ENCODE results near the gene MC3R. TPM values are rescaled to one million over a fixed set of nuclear protein-coding genes. Genes with fewer than 3 reads are reported as not detected.

The MC3R gene
- total and polyA plus RNA-seq, 2 donors from 2014 or later: not detected

DNA sequence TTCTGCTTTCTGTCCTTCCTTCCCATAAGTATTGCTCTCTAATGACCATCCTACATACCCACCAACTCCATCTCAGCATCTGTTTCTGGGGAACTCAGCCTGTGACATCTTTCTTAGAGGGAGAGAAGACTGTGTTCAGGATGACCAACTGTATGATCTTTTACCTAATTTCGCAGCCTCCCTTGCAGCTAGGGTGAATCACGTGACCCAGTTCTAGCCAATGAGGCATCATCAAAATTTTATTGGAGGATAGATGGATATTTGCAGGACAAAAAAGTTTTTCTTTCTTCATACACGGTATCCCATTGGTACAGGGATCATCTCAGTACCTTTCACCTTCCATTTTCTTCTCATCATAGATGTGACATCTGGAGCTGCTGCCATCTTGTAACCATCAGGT, 14.4 kb upstream of the MC3R start:
- intact Hi-C loops (cut with DNase I): no loop called here
- no peaks in the 10 kb centered on the region for H3K4me1 ChIP-seq (ENCODE audit: control insufficient read depth in 2 of 3, insufficient read depth in 2 of 3, low read depth in 1 of 3, low read length in 3 of 3)
- H3K9ac ChIP-seq (ENCODE audit: low read length in 3 of 3): no peak overlapping the region
- no peak for DNase-seq
- FAIRE-seq: no peak
- H3K36me3 ChIP-seq (ENCODE audit: control insufficient read depth in 2 of 3, insufficient read depth in 3 of 3, low read length in 3 of 3): no peaks in the 10 kb centered on the region
- H3K27me3 ChIP-seq (ENCODE audit: control insufficient read depth, insufficient read depth, low read length): no peaks in the 10 kb centered on the region
- H3K9me3 ChIP-seq (ENCODE audit: control insufficient read depth in 2 of 3, insufficient read depth in 1 of 3, low read length in 3 of 3): peaks cover 0 to 21% (median 0%) of the 10 kb centered on the region in 3 donors
- H3K27ac ChIP-seq (ENCODE audit: low read depth in 2 of 2, low read length in 2 of 2): no peak overlapping the region
- TF ChIP-seq, protein P1, sequence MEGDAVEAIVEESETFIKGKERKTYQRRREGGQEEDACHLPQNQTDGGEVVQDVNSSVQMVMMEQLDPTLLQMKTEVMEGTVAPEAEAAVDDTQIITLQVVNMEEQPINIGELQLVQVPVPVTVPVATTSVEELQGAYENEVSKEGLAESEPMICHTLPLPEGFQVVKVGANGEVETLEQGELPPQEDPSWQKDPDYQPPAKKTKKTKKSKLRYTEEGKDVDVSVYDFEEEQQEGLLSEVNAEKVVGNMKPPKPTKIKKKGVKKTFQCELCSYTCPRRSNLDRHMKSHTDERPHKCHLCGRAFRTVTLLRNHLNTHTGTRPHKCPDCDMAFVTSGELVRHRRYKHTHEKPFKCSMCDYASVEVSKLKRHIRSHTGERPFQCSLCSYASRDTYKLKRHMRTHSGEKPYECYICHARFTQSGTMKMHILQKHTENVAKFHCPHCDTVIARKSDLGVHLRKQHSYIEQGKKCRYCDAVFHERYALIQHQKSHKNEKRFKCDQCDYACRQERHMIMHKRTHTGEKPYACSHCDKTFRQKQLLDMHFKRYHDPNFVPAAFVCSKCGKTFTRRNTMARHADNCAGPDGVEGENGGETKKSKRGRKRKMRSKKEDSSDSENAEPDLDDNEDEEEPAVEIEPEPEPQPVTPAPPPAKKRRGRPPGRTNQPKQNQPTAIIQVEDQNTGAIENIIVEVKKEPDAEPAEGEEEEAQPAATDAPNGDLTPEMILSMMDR (IDR thresholded peaks at IDR 0.05; ENCODE audit: borderline replicate concordance, extremely low read depth, insufficient read depth): no peak
- no peak overlapping the region for H3K4me3 ChIP-seq (ENCODE audit: low read length in 3 of 3)

DNA sequence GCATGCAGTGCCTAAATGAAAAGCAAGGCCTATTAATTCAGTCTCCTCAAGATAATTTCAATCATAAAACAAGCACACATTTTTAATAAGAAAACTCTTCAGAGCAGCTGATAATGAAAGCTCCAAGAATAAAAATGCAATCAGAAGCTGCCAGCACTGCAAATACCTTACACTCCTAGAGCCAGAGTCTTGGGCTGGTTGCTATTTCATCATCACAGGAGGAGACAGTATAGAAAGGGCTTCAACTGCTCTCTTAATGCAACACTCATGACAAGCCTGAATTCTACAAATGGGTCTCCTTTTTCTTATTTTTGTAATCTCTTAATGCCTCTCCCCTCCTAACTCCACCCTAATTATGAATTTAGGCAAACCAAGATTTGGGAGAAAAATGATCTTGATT, 11.2 kb upstream of the MC3R start:
- peaks cover 0 to 21% (median 0%) of the 10 kb centered on the region in 3 donors for H3K9me3 ChIP-seq (ENCODE audit: control insufficient read depth in 2 of 3, insufficient read depth in 1 of 3, low read length in 3 of 3)
- intact Hi-C loops (cut with DNase I): no loop called here
- TF ChIP-seq, protein P1 (IDR thresholded peaks at IDR 0.05; ENCODE audit: borderline replicate concordance, extremely low read depth, insufficient read depth): no peak

DNA sequence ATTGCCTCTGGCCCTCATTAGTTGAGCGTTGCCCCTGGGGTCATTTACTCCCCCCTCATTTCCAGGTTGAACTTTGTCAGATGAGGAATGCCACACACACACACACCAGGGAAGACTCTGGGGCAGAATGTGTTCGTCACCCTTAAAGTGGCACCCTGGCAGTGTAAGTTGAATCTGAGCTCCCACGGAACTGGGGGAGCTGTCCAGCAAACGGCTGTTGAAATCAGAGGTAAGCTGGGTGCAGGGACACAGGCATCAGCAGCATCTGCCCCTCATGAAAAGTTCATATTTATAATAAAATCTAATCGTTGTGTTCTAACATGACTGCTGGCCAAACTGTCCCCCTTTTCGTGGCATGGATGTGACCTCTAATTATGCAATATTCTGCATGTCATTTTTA, 4.3 kb upstream of the MC3R start:
- peak in 1 of 5 donors; percentile 29 for DNase-seq
- Histone ChIP-seq H3K9me3 (ENCODE audit: control insufficient read depth in 2 of 3, insufficient read depth in 1 of 3, low read length in 3 of 3) (no peaks in the 10 kb centered on the region), H3K4me1 (ENCODE audit: control insufficient read depth in 2 of 3, insufficient read depth in 2 of 3, low read depth in 1 of 3, low read length in 3 of 3) (no peaks in the 10 kb centered on the region), H3K27ac (ENCODE audit: low read depth in 2 of 2, low read length in 2 of 2) (no peak overlapping the region), H3K4me3 (ENCODE audit: low read length in 3 of 3) (no peak overlapping the region), H3K9ac (ENCODE audit: low read length in 3 of 3) (no peak overlapping the region), H3K36me3 (ENCODE audit: control insufficient read depth in 2 of 3, insufficient read depth in 3 of 3, low read length in 3 of 3) (no peaks in the 10 kb centered on the region), H3K27me3 (ENCODE audit: control insufficient read depth, insufficient read depth, low read length) (peaks cover 2% of the 10 kb centered on the region)
- FAIRE-seq: no peak
- TF ChIP-seq, protein P1 (IDR thresholded peaks at IDR 0.05; ENCODE audit: borderline replicate concordance, extremely low read depth, insufficient read depth): no peak
- intact Hi-C loops (cut with DNase I): no loop called here

More for the DNA sequence above, 11.2 kb upstream of the MC3R start:
- Histone ChIP-seq H3K9ac (ENCODE audit: low read length in 3 of 3) (no peak overlapping the region), H3K36me3 (ENCODE audit: control insufficient read depth in 2 of 3, insufficient read depth in 3 of 3, low read length in 3 of 3) (no peaks in the 10 kb centered on the region), H3K27ac (ENCODE audit: low read depth in 2 of 2, low read length in 2 of 2) (no peak overlapping the region), H3K4me3 (ENCODE audit: low read length in 3 of 3) (no peak overlapping the region), H3K4me1 (ENCODE audit: control insufficient read depth in 2 of 3, insufficient read depth in 2 of 3, low read depth in 1 of 3, low read length in 3 of 3) (no peaks in the 10 kb centered on the region), H3K27me3 (ENCODE audit: control insufficient read depth, insufficient read depth, low read length) (no peaks in the 10 kb centered on the region)
- FAIRE-seq (no peak), DNase-seq (no peak)

DNA sequence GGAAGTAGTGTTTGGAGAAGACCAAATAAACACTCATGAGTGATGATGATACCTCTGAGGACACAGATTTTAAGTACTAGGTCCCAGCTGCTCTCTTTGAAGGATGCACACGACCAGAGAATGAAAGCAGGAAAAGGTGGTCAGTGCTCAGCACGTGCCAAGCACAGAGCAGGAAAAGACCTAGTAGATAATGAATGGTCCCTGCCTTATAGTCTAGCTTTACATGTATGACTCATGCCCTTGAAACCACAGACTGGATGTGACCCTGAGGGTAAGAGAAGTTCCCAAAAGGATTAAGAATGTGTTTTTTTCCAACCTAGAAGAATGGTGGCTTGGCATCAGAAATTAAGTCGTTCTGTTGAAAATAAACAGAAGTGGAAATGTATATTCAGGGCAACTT, 2.8 kb upstream of the MC3R start:
- Histone ChIP-seq H3K36me3 (ENCODE audit: control insufficient read depth in 2 of 3, insufficient read depth in 3 of 3, low read length in 3 of 3) (no peaks in the 10 kb centered on the region), H3K27me3 (ENCODE audit: control insufficient read depth, insufficient read depth, low read length) (peaks cover 2% of the 10 kb centered on the region), H3K9me3 (ENCODE audit: control insufficient read depth in 2 of 3, insufficient read depth in 1 of 3, low read length in 3 of 3) (no peaks in the 10 kb centered on the region), H3K4me1 (ENCODE audit: control insufficient read depth in 2 of 3, insufficient read depth in 2 of 3, low read depth in 1 of 3, low read length in 3 of 3) (no peaks in the 10 kb centered on the region), H3K9ac (ENCODE audit: low read length in 3 of 3) (no peak overlapping the region), H3K4me3 (ENCODE audit: low read length in 3 of 3) (no peak overlapping the region), H3K27ac (ENCODE audit: low read depth in 2 of 2, low read length in 2 of 2) (no peak overlapping the region)
- TF ChIP-seq, protein P1 (IDR thresholded peaks at IDR 0.05; ENCODE audit: borderline replicate concordance, extremely low read depth, insufficient read depth): no peak
- FAIRE-seq: no peak
- no peak for DNase-seq
- intact Hi-C loops (cut with DNase I): no loop called here

Measured in kidney (tissue), 14 donors.